Pancreas (tissue), 10 donors: ENCODE results near the gene STAG2. TPM values are rescaled to one million over a fixed set of nuclear protein-coding genes. Genes with fewer than 3 reads are reported as not detected.

Source experiments
- ATAC-seq, 4 donors: fragments of 200-7000 bp; cut with Tn5 transposase; one replicate each; pipeline versions ENCODE4 v1.8.0 to v1.9.1; 2020; ENCODE audit warnings: mild to moderate bottlenecking in 4 of 4, moderate library complexity in 4 of 4
- DNase-seq, 6 donors: peaks; one replicate each; pipeline ENCODE4 v3.0.0-alpha.2; 2020
- FAIRE-seq: peaks from 2 replicates; lab custom pipeline; 2012; peaks lifted over from hg19 to GRCh38; lab: Jason Lieb, UNC
- H3K27ac ChIP-seq, 4 donors: fragments of 200-600 bp; sonication (generic); 1 replicate in 3 of 4; 2 replicates in 1 of 4; pipeline versions ENCODE4 v1.5.0 to v1.8.0; 2020
- H3K27me3 ChIP-seq, 4 donors: fragments of 200-600 bp; one replicate each; pipeline ENCODE4 v1.8.0; 2021
- H3K36me3 ChIP-seq, 3 donors: fragments of 200-600 bp; sonication (generic) in 1 of 3; one replicate each; pipeline versions ENCODE4 v1.5.0 to v1.8.0; 2020 to 2021
- H3K4me1 ChIP-seq, 3 donors: fragments of 200-600 bp; one replicate each; pipeline ENCODE4 v1.8.0; 2021
- H3K4me3 ChIP-seq, 4 donors: fragments of 200-600 bp; sonication (generic) in 2 of 4; one replicate each; pipeline versions ENCODE4 v1.5.0 to v1.8.0; 2020 to 2021
- H3K9me3 ChIP-seq, 4 donors: fragments of 200-600 bp; one replicate each; pipeline ENCODE4 v1.8.0; 2021
- CTCF ChIP-seq, 4 donors: fragments of 200-600 bp; sonication (generic) in 3 of 4; IDR thresholded peaks; one replicate each; pipeline versions ENCODE4 v1.5.0 to v1.8.0; 2021; ENCODE audit warnings: antibody characterized with exemption in 4 of 4
- WGBS, 2 donors: extraction: QIAGEN DNeasy Blood & Tissue Kit; methylation state at CpG; one replicate each; pipeline ENCODE4 v1.1.7; 2013; 5-methylcytosine and 5-hydroxymethylcytosine counted together
- intact Hi-C, 3 donors: fragments of 100-400 bp; cut with DNase I; formaldehyde crosslinking; loops; one replicate each; pipeline versions ENCODE4 v1.11.1 to v1.14.2; 2022
- polyA plus RNA-seq, 2 donors: library from polyadenylated mRNA; stranded (reverse); fragments of 200-250 nt; gene quantifications; one replicate each; pipeline ENCODE4 v1.2.3, GENCODE V29; 2013
- total RNA-seq, 6 donors: library from RNA; stranded (reverse); fragmentation: NEBNext Ultra II Directional in 4 of 6; extraction: Animal tissue kit (Norgen Biotek cat#: 25700) in 4 of 6; gene quantifications; one replicate each; pipeline versions ENCODE4 v1.2.1 to v1.2.4, GENCODE V29; 2021 to 2023
- donor health status: healthy with polysubstance abuse.
- donor health status: DM: no; HTN: no; CAD: no; lungs with moderate emphysema.
- donor health status: DM: no; HTN: no; CAD: no.
- donor health status: control.
- donor health status: control.
- donor health status: Bipolar disorder and iron deficiency.
- donor health status: DM: yes; HTN: yes; CAD: no.
- donor health status: DM: no; HTN: no; CAD: no.
- donor health status: DM: no; HTN: no; CAD: no.
- donor health status: DM: yes; HTN: yes; CAD: no.

The STAG2 gene
- total and polyA plus RNA-seq, 8 donors = 7.1 to 42.8 (median 28.3) TPM

- FAIRE-seq = no peak
- DNase-seq = no peak
- Histone ChIP-seq H3K27ac (no peak overlapping the region), H3K4me1 (no peaks in the 10 kb centered on the region), H3K36me3 (peaks cover 0 to 13% (median 0%) of the 10 kb centered on the region in 3 donors), H3K27me3 (no peaks in the 10 kb centered on the region), H3K4me3 (no peak overlapping the region), H3K9me3 (no peaks in the 10 kb centered on the region)
- no peak for ATAC-seq
- no peak for TF ChIP-seq CTCF (IDR thresholded peaks at IDR 0.05)
- WGBS, 2 donors = 68 to 87% methylated on average over 2 of the region's 2 CpGs
- intact Hi-C loops = no loop called here
These were observed 123.6 kb downstream of the STAG2 start for GRCh38 chrX:124085063-124085462.

DNA sequence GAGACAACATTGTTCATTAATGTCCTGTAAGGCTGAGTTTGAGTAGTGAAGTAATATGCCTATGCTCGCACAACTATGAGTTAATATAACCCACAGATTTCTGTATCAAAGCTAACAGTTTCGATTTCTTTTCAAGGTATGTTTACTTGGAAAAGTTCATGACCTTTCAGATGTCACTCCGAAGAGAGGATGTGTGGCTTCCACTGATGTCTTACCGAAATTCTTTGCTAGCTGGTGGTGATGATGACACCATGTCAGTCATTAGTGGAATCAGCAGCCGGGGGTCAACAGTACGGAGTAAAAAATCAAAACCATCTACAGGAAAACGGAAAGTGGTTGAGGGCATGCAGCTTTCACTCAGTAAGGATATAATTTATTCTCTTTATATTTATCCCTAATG, 124.9 kb downstream of the STAG2 start:
- H3K36me3 ChIP-seq = peaks cover 0 to 15% (median 0%) of the 10 kb centered on the region in 3 donors
- DNase-seq (no peak), ATAC-seq (no peak), FAIRE-seq (no peak)
- no peak overlapping the region for H3K4me3 ChIP-seq
- no peak for TF ChIP-seq CTCF (IDR thresholded peaks at IDR 0.05)
- no peak overlapping the region for H3K27ac ChIP-seq
- intact Hi-C loops = no loop called here
- no peaks in the 10 kb centered on the region for H3K27me3 ChIP-seq
- 43 to 57% methylated on average over 7 of the region's 7 CpGs for WGBS, 2 donors
- H3K4me1 ChIP-seq = no peaks in the 10 kb centered on the region
- no peaks in the 10 kb centered on the region for H3K9me3 ChIP-seq

DNA sequence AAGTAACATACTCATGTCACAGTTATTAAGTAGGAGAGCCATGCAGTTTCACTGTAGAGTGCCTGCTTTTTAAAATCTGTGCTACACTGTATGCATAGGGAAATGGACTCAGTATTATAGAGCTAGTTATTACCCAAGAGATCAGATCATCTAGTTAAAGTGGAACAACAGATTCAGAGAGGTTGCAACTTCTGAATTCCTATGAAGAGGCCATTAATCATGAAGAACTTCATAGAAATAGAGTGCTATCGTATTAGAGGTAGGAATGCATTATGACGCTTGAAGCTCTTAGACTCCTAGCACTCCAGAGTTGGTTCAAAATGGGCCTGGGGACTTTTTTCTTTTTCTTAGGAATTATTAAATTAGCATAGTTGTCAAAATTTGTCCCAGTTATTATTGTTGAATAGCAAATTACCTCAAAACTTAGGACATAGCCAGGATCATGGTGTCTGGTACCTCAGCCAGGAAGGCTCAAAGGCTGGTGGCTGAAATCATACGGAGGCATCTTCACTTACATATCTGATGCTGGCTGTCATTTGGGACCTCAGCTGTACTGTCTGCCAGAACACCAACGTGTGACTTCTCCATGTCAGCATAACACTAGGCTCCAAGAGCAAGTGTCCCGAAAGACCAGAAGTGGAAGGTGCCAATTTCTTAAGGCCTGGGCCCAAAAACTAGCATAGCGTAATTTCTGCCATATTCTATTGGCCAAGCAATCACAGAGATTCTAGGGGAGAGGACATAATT, 125.7 kb downstream of the STAG2 start:
- no peak for DNase-seq
- intact Hi-C loops = no loop called here
- ATAC-seq = no peak
- no peak overlapping the region for H3K4me3 ChIP-seq
- no peak for TF ChIP-seq CTCF (IDR thresholded peaks at IDR 0.05)
- H3K36me3 ChIP-seq = peaks cover 0 to 15% (median 0%) of the 10 kb centered on the region in 3 donors
- H3K27ac ChIP-seq = no peak overlapping the region
- H3K27me3 ChIP-seq = no peaks in the 10 kb centered on the region
- FAIRE-seq = no peak
- H3K4me1 ChIP-seq = no peaks in the 10 kb centered on the region
- H3K9me3 ChIP-seq = no peaks in the 10 kb centered on the region
- 83 to 86% methylated on average over 6 of the region's 6 CpGs for WGBS, 2 donors

DNA sequence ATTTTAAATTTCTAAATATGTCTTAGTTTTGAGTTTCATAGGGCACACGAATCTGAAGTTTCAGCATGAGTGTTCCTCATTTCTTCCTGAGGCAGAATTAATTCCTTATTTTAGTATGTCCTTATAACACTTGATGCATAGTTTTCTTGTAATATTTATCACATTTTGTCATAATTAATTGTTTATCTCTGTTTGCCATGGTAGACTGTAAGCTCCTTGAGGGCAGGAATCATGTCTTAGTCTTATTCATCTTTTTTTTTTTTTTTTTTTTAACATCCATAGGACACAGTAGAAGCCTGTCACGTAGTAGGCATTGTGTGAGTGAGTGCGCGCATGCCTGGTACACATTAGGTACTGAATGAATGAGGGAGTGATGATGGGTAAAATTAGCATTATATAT, 131.7 kb downstream of the STAG2 start:
- DNase-seq (no peak), ATAC-seq (no peak), FAIRE-seq (no peak)
- no peaks in the 10 kb centered on the region for H3K27me3 ChIP-seq
- WGBS, 2 donors = 81 to 97% methylated on average over 4 of the region's 4 CpGs
- H3K36me3 ChIP-seq = peaks cover 0 to 7% (median 0%) of the 10 kb centered on the region in 3 donors
- no peaks in the 10 kb centered on the region for H3K4me1 ChIP-seq
- TF ChIP-seq CTCF (IDR thresholded peaks at IDR 0.05) = no peak
- no peak overlapping the region for H3K27ac ChIP-seq
- H3K4me3 ChIP-seq = no peak overlapping the region
- intact Hi-C loops = no loop called here
- no peaks in the 10 kb centered on the region for H3K9me3 ChIP-seq

- WGBS, 2 donors = 78 to 81% methylated on average over 2 of the region's 2 CpGs
- no peaks in the 10 kb centered on the region for H3K4me1 ChIP-seq
- DNase-seq (no peak), ATAC-seq (no peak), FAIRE-seq (no peak)
- TF ChIP-seq CTCF (IDR thresholded peaks at IDR 0.05) = no peak
- H3K9me3 ChIP-seq = no peaks in the 10 kb centered on the region
- no peaks in the 10 kb centered on the region for H3K36me3 ChIP-seq
- H3K27me3 ChIP-seq = no peaks in the 10 kb centered on the region
- H3K4me3 ChIP-seq = no peak overlapping the region
- intact Hi-C loops = no loop called here
- H3K27ac ChIP-seq = no peak overlapping the region
These were observed 135.6 kb downstream of the STAG2 start for GRCh38 chrX:124097116-124097515.
